Neural progenitor cell (in vitro differentiated cells): ENCODE results near the gene RNF133. TPM values are rescaled to one million over a fixed set of nuclear protein-coding genes. Genes with fewer than 3 reads are reported as not detected.

Experiments
- DNase-seq: peaks from one replicate; pipeline ENCODE4 v3.0.0-alpha.2; 2016; ENCODE audit warnings: low spot score
- H2AFZ ChIP-seq: fragments of 200-600 bp; sonication (generic); replicated peaks from 2 replicates; pipeline ENCODE4 v1.6.1; 2016; ENCODE audit warnings: antibody characterized with exemption
- H3F3A ChIP-seq: fragments of 200-600 bp; sonication (generic); 2 replicates; pipeline ENCODE4 v1.6.1; 2016; ENCODE audit warnings: antibody characterized with exemption, low read depth
- H3K27ac ChIP-seq: fragments of 200-600 bp; sonication (generic); 2 replicates; pipeline ENCODE4 v1.5.1; 2016; ENCODE audit warnings: mild to moderate bottlenecking
- H3K27me3 ChIP-seq: fragments of 200-600 bp; sonication (generic); 2 replicates; pipeline ENCODE4 v1.6.1; 2016; ENCODE audit warnings: mild to moderate bottlenecking, moderate library complexity
- H3K36me3 ChIP-seq: fragments of 200-600 bp; sonication (generic); 2 replicates; pipeline ENCODE4 v1.5.1; 2016
- H3K4me1 ChIP-seq: fragments of 200-600 bp; sonication (generic); 2 replicates; pipeline ENCODE4 v1.6.1; 2016; ENCODE audit warnings: mixed run types
- H3K4me2 ChIP-seq: fragments of 200-600 bp; sonication (generic); 2 replicates; pipeline ENCODE4 v1.6.1; 2016
- H3K4me3 ChIP-seq: fragments of 200-600 bp; sonication (generic); 2 replicates; pipeline ENCODE4 v1.5.1; 2016
- H3K79me2 ChIP-seq: fragments of 200-600 bp; sonication (generic); 2 replicates; pipeline ENCODE4 v1.6.1; 2016; ENCODE audit warnings: low read depth
- H3K9ac ChIP-seq: fragments of 200-600 bp; sonication (generic); 2 replicates; pipeline ENCODE4 v1.6.1; 2016
- H3K9me3 ChIP-seq: fragments of 200-600 bp; sonication (generic); 2 replicates; pipeline ENCODE4 v1.5.1; 2016; ENCODE audit warnings: low read depth
- H4K20me1 ChIP-seq: fragments of 200-600 bp; sonication (generic); 2 replicates; pipeline ENCODE4 v1.6.1; 2016; ENCODE audit warnings: low read depth
- H3K27ac Mint-ChIP-seq: 3 replicates; pipeline ENCODE4 v1.8.0; 2021; ENCODE audit warnings: mixed read lengths
- H3K27me3 Mint-ChIP-seq: 2 replicates; pipeline ENCODE4 v1.8.0; 2022; ENCODE audit warnings: low read depth, mild to moderate bottlenecking, inconsistent platforms, moderate library complexity, mixed read lengths; ENCODE audit not compliant: insufficient read depth
- H3K36me3 Mint-ChIP-seq: 3 replicates; pipeline ENCODE4 v1.8.0; 2021; ENCODE audit warnings: mixed read lengths
- H3K4me1 Mint-ChIP-seq: 3 replicates; pipeline ENCODE4 v1.8.0; 2021; ENCODE audit warnings: mixed read lengths
- H3K4me3 Mint-ChIP-seq: 3 replicates; pipeline ENCODE4 v1.8.0; 2021; ENCODE audit warnings: mild to moderate bottlenecking, moderate library complexity, mixed read lengths
- H3K9me3 Mint-ChIP-seq: 3 replicates; pipeline ENCODE4 v1.8.0; 2020; ENCODE audit warnings: mixed read lengths
- EZH2 ChIP-seq: fragments of 200-600 bp; sonication (generic); IDR thresholded peaks from 2 replicates; pipeline ENCODE4 v1.6.1; 2017; ENCODE audit warnings: antibody characterized with exemption, mild to moderate bottlenecking, moderate library complexity
- EZH2phosphoT487 ChIP-seq: fragments of 200-600 bp; sonication (generic); IDR thresholded peaks from 2 replicates; pipeline ENCODE4 v1.6.1; 2017; ENCODE audit warnings: antibody characterized with exemption
- small RNA-seq: library from RNA; depleted of rRNA; stranded (forward); fragments of <200 nt; gene quantifications from one replicate; pipeline ENCODE3, GENCODE V24; 2015
- total RNA-seq: library from RNA; depleted of rRNA; stranded (reverse); fragments of >200 nt; gene quantifications from 2 replicates; pipeline ENCODE4 v1.2.3, GENCODE V29; 2015; ENCODE audit warnings: low replicate concordance
- TF ChIP-seq, protein P1 (sequence below): fragments of 200-600 bp; sonication (generic); IDR thresholded peaks from 2 replicates; pipeline ENCODE4 v1.5.1; 2017; ENCODE audit warnings: antibody characterized with exemption, mild to moderate bottlenecking

The RNF133 gene
- total RNA-seq, 1 donor from 2014 or later = 0.09 TPM

DNA sequence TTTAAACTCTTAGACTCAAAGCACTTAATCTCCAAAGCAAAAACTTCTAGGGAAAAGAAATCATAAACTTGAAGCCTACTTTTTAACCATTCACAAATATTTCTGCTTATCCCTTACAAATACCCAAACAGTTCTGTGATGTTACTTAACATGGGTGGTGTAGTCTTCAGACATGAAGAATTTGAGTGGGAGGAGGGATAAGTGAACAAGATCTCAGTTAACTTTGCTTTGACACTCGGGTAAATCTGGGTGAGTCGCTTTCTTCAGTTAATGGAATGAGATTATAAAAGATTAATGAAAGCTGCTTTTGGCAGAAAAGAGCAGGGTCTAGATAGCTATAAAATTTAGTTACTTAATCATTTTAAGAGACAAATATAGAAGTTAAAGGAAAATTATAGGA lies 47.5 kb downstream of the RNF133 start:
- Histone ChIP-seq H3K36me3 (no peaks in the 10 kb centered on the region), H3F3A (no peaks in the 10 kb centered on the region), H3K4me3 (no peak overlapping the region), H2AFZ (no peak overlapping the region), H3K4me1 (no peaks in the 10 kb centered on the region), H3K9me3 (no peaks in the 10 kb centered on the region), H3K27me3 (no peaks in the 10 kb centered on the region), H3K9ac (no peak overlapping the region), H3K4me2 (no peak overlapping the region), H4K20me1 (no peaks in the 10 kb centered on the region), H3K79me2 (no peaks in the 10 kb centered on the region), H3K27ac (no peak overlapping the region)
- TF ChIP-seq, protein P1, sequence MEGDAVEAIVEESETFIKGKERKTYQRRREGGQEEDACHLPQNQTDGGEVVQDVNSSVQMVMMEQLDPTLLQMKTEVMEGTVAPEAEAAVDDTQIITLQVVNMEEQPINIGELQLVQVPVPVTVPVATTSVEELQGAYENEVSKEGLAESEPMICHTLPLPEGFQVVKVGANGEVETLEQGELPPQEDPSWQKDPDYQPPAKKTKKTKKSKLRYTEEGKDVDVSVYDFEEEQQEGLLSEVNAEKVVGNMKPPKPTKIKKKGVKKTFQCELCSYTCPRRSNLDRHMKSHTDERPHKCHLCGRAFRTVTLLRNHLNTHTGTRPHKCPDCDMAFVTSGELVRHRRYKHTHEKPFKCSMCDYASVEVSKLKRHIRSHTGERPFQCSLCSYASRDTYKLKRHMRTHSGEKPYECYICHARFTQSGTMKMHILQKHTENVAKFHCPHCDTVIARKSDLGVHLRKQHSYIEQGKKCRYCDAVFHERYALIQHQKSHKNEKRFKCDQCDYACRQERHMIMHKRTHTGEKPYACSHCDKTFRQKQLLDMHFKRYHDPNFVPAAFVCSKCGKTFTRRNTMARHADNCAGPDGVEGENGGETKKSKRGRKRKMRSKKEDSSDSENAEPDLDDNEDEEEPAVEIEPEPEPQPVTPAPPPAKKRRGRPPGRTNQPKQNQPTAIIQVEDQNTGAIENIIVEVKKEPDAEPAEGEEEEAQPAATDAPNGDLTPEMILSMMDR = no peak
- TF ChIP-seq EZH2phosphoT487 (no peak), EZH2 (no peak)
- peaks cover 10% of the 10 kb centered on the region for H3K4me1 Mint-ChIP-seq
- DNase-seq = no peak
- H3K9me3 Mint-ChIP-seq = no peaks in the 10 kb centered on the region
- H3K27me3 Mint-ChIP-seq = no peaks in the 10 kb centered on the region
- H3K36me3 Mint-ChIP-seq = no peaks in the 10 kb centered on the region
- H3K4me3 Mint-ChIP-seq = no peak overlapping the region
- no peak overlapping the region for H3K27ac Mint-ChIP-seq

Small RNAs within 50 kb of the gene (small RNA-seq; reads per million reads assigned to genes)
- gene AC006463.1 = not detected

Other genes starting within 250 kb of the RNF133 start
- 0.11 and 0.40 TPM in 2 replicates for gene RNF148, start 3.8 kb upstream of the RNF133 start, total RNA-seq
- 13.2 and 19.1 TPM in 2 replicates for gene CADPS2, start 187.3 kb upstream of the RNF133 start, total RNA-seq